GM19397 (cell line): ENCODE results near the gene NADSYN1.

Source experiments
- ATAC-seq: cut with Tn5 transposase; IDR thresholded peaks from one replicate; pipeline ENCODE4 v1.9.1; 2021; ENCODE audit warnings: mild to moderate bottlenecking, moderate library complexity; ENCODE audit not compliant: unreplicated experiment

NADSYN1 gene

DNA sequence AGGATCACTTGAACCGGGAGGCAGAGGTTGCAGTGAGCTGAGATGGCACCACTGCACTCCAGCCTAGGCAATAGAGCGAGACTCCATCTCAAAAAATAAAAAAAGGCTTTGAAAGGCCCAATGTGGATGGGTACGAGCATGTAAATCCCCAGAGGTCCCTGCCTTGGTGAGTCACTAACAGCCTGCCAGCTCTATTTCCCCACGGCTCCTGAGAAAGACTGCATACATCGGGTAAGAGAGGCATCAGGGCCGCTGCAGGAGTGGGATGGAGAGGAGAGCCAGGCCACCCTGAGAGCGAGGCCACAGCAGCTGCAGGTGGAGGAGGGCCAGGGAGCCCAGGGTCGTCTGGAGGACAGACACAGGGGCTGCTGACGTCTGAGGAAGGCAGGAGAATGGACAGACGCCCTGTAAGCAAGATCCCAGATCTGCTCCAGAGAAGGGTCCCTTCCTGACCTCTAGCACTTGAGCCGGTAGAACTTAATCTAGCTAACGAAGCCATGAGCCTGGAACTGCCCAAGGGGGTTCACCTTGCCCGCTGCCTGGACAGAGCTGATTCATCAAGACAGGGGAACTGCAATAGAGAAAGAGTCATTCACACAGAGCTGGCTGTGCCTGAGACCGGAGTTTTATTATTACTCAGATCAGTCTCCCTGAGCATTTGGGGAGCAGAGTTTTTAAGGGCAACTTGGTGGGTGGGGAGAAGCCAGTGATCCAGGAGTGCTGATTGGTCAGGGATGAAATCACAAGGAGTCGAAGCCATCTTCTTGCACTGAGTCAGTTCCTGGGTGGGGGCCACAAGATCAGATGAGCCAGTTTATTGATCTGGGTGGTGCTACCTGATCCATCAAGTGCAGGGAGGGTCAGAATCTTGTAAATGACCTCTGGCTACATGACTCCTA is 90.1 kb downstream of the NADSYN1 start:
- ATAC-seq = no peak

DNA sequence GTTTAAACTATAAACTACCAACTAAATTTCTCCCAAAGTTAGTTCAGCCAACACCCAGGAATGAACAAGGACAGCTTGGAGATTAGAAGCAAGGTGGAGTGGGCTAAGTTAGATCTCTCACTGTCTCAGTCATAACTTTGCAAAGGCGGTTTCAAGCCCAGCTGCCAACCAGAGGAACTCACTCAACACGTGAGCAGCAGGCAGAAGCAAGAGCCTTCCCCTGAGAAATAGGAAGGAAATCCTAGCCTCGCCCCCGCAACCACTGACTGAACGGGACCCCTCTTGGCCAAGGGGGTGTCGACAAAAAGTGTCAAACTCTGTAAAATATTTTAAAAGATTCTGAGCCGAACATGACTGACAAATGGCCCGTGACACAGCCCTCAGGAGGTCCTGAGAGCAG is 90.9 kb downstream of the NADSYN1 start:
- ATAC-seq = no peak

DNA sequence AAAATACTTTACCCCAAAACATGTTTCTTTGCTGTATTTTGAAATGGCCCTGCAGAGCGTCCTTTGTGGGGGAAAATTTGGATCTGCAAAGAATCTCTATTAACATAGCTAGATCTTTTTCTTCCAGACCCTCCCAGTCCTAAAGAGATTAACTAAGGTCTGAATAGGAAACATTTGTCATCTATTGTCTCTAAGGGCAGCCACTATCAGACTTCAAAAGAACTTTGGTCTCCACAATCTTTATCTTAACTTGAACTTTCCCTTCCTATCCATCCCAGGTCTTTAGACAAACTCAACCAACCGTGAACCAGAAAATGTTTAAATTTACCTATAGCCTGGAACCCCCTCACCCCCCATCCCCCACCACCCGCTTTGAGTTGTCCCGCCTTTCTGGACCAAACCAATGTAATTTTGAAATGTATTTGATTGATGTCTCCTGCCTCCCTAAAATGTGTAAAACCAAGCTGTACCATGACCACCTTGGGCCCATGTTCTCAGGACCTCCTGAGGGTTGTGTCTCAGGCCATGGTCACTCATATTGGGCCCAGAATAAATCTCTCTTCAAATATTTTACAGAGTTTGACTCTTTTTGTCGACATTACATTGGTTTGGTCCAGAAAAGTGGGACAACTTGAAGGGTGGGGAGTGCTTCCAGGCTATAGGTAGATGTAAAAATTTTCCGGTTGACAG is 91.7 kb downstream of the NADSYN1 start:
- no peak for ATAC-seq

DNA sequence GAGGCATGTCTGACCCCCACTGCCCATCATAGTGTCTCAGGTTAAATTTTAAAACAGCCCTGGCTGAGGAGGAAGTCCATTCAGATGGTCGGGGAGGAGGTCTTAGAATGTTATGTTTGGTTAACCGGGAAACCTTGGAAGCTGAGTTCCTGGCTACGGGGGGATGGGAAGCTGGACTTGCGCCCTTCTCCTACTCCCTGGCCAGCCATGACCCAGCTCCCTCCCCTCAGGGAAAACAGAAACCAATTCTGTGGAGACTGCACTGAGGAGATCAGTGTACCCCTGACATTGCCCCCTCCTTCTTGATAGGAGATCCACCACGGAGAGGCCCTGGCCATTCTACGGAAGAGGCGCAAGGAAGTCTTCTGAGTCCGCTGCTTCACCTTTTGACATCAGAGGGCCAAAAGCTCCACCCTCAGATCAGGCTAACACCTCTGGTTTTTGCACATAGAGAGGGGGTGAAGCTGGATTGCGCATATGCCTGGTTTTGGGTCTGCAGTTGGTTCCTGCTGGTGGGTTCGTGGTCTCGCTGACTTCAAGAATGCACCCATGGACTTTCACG is 92.5 kb downstream of the NADSYN1 start:
- no peak for ATAC-seq

DNA sequence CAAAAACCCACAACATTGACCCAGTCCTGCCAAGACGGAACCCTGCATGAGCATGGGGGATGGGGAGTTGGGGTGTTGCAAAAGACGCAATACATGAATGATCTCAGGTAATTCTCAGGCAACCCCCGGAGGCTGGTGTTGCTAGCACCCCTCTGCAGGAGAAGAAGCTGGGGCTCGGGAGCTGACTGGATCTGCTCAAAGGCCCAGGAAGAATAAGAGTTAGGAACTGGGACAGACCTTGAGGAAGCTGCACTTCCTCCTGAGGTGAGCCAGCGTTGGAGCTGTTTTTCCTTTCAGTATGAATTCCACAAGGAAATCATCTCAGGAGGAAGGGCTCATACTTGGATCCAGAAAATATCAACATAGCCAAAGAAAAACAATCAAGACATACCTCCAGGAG is 95.1 kb downstream of the NADSYN1 start, which contains the start of gene KRTAP5-9:
Gene KRTAP5-9 (plus strand): TSS at position 301 of the 400 bp plus-strand sequence. CDS start 238 bp downstream, outside the sequence.
- ATAC-seq = no peak

DNA sequence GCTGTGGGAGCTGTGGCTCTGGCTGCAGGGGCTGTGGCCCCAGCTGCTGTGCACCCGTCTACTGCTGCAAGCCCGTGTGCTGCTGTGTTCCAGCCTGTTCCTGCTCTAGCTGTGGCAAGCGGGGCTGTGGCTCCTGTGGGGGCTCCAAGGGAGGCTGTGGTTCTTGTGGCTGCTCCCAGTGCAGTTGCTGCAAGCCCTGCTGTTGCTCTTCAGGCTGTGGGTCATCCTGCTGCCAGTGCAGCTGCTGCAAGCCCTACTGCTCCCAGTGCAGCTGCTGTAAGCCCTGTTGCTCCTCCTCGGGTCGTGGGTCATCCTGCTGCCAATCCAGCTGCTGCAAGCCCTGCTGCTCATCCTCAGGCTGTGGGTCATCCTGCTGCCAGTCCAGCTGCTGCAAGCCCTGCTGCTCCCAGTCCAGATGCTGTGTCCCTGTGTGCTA is 95.7 kb downstream of the NADSYN1 start:
- ATAC-seq = no peak
